Measurements from ENCODE around the gene SPATA7. TPM values are rescaled to one million over a fixed set of nuclear protein-coding genes. Genes with fewer than 3 reads are reported as not detected.

SPATA7 gene
- 8.5 TPM for total RNA-seq
- long read RNA-seq, partial matches to known transcripts = 1 of 11 reads
- long read RNA-seq, other reads (novel, unspliced or antisense) = 3 of 11 reads

DNA sequence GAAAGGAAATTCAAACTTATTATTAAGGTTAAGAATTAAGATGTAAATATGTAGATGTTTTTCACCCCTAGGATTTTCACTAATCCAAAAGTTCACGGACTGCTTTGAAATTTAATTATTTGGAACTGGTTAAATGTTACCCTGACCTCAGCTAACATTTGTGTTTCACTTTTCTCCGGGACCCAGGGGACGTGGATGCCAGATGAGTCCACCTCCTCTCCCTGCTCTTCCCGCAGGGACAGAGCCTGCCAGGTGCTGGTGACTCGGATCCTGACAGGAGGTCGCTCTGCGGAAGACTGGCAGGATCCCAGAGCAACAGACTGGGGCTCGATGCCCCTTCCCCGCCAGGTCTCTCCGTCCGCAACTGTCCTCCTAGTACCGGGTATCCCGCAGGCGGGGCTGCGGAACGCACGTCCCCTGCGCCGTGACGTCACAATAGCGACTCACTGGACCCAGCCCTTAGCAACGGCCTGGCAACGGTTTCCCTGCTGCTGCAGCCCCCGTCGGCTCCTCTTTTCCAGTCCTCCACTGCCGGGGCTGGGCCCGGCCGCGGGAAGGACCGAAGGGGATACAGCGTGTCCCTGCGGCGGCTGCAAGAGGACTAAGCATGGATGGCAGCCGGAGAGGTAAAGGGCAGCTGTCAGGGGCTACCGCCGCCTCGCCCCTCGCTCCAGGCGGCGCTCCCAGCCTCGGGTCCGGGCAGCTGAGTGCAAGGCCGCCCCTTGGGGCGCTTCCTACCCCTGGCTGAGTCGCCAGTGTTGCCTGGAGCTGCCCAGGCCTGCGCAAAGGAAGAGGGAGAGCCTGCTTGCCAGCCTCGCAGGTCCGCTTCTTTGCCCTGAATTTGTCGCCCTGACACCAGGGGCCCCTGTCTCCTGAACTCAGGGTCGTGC lies at the start of gene SPATA7:
Gene SPATA7 (plus strand): TSS at position 446 of the 890 bp plus-strand sequence. CDS start 162 bp downstream, at position 608.
- intact Hi-C loops (cut with micrococcal nuclease) = no loop called here

DNA sequence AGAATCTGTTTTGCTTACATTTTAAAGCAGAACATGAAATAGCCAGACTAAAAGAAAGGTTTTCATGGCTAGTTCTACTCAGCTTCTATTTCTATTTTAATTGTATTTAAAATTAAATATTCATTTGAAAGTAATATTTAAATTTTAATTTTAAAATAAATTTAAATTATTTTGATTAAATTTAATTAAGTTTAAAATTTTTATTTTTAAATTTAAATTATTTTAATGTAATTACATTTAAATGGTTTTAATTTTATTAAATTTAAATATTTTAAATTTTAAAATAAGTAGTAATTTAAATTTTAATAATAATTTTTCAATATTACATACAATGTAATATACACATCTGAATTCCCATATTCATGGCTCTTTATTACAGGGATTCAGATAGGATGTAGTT lies 45.1 kb upstream of the SPATA7 start:
- Histone ChIP-seq H3K36me3 (no peaks in the 10 kb centered on the region), H3K9me3 (replicated peaks) (no peaks in the 10 kb centered on the region), H3K27ac (replicated peaks) (no peak overlapping the region), H3K4me3 (no peak overlapping the region), H3K4me1 (no peaks in the 10 kb centered on the region), H3K27me3 (ENCODE audit: low read depth) (peaks cover 20% of the 10 kb centered on the region)
- TF ChIP-seq, protein P1, sequence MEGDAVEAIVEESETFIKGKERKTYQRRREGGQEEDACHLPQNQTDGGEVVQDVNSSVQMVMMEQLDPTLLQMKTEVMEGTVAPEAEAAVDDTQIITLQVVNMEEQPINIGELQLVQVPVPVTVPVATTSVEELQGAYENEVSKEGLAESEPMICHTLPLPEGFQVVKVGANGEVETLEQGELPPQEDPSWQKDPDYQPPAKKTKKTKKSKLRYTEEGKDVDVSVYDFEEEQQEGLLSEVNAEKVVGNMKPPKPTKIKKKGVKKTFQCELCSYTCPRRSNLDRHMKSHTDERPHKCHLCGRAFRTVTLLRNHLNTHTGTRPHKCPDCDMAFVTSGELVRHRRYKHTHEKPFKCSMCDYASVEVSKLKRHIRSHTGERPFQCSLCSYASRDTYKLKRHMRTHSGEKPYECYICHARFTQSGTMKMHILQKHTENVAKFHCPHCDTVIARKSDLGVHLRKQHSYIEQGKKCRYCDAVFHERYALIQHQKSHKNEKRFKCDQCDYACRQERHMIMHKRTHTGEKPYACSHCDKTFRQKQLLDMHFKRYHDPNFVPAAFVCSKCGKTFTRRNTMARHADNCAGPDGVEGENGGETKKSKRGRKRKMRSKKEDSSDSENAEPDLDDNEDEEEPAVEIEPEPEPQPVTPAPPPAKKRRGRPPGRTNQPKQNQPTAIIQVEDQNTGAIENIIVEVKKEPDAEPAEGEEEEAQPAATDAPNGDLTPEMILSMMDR (IDR thresholded peaks at IDR 0.05; ENCODE audit: borderline replicate concordance) = no peak
- no peak for DNase-seq
- intact Hi-C loops (cut with micrococcal nuclease) = no loop called here

More for the DNA sequence above, at the start of gene SPATA7:
- no peaks in the 10 kb centered on the region for H3K9me3 ChIP-seq (replicated peaks)
- H3K36me3 ChIP-seq = no peaks in the 10 kb centered on the region
- peak within 1 kb of the TSS; percentile 87 for H3K27ac ChIP-seq (replicated peaks)
- TF ChIP-seq, protein P1 (IDR thresholded peaks at IDR 0.05; ENCODE audit: borderline replicate concordance) = peak; percentile 14
- H3K4me1 ChIP-seq = peaks cover 29% of the 10 kb centered on the region
- H3K27me3 ChIP-seq (ENCODE audit: low read depth) = no peaks in the 10 kb centered on the region
- peak within 1 kb of the TSS; percentile 90 for H3K4me3 ChIP-seq
- DNase-seq = peak; percentile 94

- DNase-seq = no peak
- TF ChIP-seq, protein P1 (IDR thresholded peaks at IDR 0.05; ENCODE audit: borderline replicate concordance) = no peak
- no peaks in the 10 kb centered on the region for H3K4me1 ChIP-seq
- peaks cover 11% of the 10 kb centered on the region for H3K27me3 ChIP-seq (ENCODE audit: low read depth)
- H3K36me3 ChIP-seq = no peaks in the 10 kb centered on the region
- H3K4me3 ChIP-seq = no peak overlapping the region
- H3K9me3 ChIP-seq (replicated peaks) = no peaks in the 10 kb centered on the region
- intact Hi-C loops (cut with micrococcal nuclease) = no loop called here
- no peak overlapping the region for H3K27ac ChIP-seq (replicated peaks)
Measured at GRCh38 chr14:88342980-88343379, 42.5 kb upstream of the SPATA7 start.

DNA sequence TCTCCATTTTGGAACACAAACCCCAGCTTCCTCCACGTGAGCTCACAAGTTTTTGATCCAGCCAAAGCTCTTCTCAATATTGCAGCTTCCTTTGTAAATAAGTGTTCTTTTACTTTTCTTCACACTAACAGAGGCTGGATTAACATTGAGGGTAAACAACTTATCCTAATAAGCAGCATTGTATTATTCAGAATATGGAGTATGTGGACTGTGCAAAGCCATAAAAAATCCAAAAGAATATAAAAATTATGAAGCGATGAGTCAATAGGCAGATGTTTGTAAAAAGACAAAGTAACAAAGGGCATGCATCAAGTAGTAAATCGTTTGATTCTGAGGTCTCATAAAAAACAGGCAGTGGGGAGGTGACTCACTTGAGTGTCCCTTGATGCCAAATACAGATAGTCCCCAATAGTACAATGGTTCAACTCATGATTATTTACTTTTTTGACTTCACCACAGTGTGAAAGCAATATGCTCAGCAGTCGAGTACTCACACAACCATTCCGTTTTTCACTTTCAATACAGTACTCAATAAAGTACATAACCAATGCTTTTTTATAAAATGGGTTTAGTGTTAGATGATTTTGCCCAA lies 39.3 kb upstream of the SPATA7 start:
- DNase-seq = no peak
- Histone ChIP-seq H3K4me3 (no peak overlapping the region), H3K36me3 (no peaks in the 10 kb centered on the region), H3K4me1 (peaks cover 6% of the 10 kb centered on the region), H3K27me3 (ENCODE audit: low read depth) (no peaks in the 10 kb centered on the region), H3K9me3 (replicated peaks) (no peaks in the 10 kb centered on the region), H3K27ac (replicated peaks) (no peak overlapping the region)
- TF ChIP-seq, protein P1 (IDR thresholded peaks at IDR 0.05; ENCODE audit: borderline replicate concordance) = no peak
- intact Hi-C loops (cut with micrococcal nuclease) = no loop called here

GRCh38 chr14:88348546-88348945 lies 36.9 kb upstream of the SPATA7 start:
- intact Hi-C loops (cut with micrococcal nuclease) = no loop called here
- TF ChIP-seq, protein P1 (IDR thresholded peaks at IDR 0.05; ENCODE audit: borderline replicate concordance) = no peak
- DNase-seq = no peak

More at GRCh38 chr14:88348546-88348945, 36.9 kb upstream of the SPATA7 start:
- no peak overlapping the region for H3K27ac ChIP-seq (replicated peaks)
- H3K9me3 ChIP-seq (replicated peaks) = no peaks in the 10 kb centered on the region
- H3K36me3 ChIP-seq = no peaks in the 10 kb centered on the region
- H3K4me1 ChIP-seq = peaks cover 6% of the 10 kb centered on the region
- H3K27me3 ChIP-seq (ENCODE audit: low read depth) = no peaks in the 10 kb centered on the region
- no peak overlapping the region for H3K4me3 ChIP-seq
